Neutrophil (primary cell): ENCODE data around the gene SAE1.

Experiments used
- H3K27ac ChIP-seq: fragments of 200-600 bp; sonication (generic); 2 replicates; pipeline ENCODE4 v1.5.1; 2016; ENCODE audit warnings: mild to moderate bottlenecking, moderate library complexity
- H3K27me3 ChIP-seq: fragments of 200-600 bp; sonication (generic); 2 replicates; pipeline ENCODE4 v1.6.0; 2016; ENCODE audit warnings: mild to moderate bottlenecking
- H3K36me3 ChIP-seq: fragments of 200-600 bp; sonication (generic); 2 replicates; pipeline ENCODE4 v1.5.1; 2017
- H3K4me1 ChIP-seq, 2 experiments: fragments of 200-600 bp in 1 of 2; sonication (generic) in 1 of 2; 1 replicate in 1 of 2; 2 replicates in 1 of 2; pipeline versions ENCODE4 v1.5.1 to v1.6.1; 2013 to 2016; ENCODE audit warnings: low read depth in 1 of 2, low read length in 1 of 2, mild to moderate bottlenecking in 1 of 2, moderate library complexity in 1 of 2; ENCODE audit not compliant: control insufficient read depth in 1 of 2, insufficient read depth in 1 of 2
- H3K4me3 ChIP-seq, 2 experiments: fragments of 200-600 bp in 1 of 2; sonication (generic) in 1 of 2; 1 replicate in 1 of 2; 2 replicates in 1 of 2; pipeline ENCODE4 v1.5.1; 2013 to 2016; ENCODE audit warnings: low read depth in 1 of 2, low read length in 1 of 2, mild to moderate bottlenecking in 1 of 2, moderate library complexity in 1 of 2
- H3K9me3 ChIP-seq: fragments of 200-600 bp; sonication (generic); 2 replicates; pipeline ENCODE4 v1.5.1; 2016
- CTCF ChIP-seq: fragments of 200-600 bp; sonication (generic); IDR thresholded peaks from 2 replicates; pipeline ENCODE4 v1.5.1; 2016; ENCODE audit warnings: antibody characterized with exemption

SAE1 gene

GRCh38 chr19:47113850-47114651 is 16.6 kb upstream of the SAE1 start:
- Histone ChIP-seq H3K9me3 (no peaks in the 10 kb centered on the region), H3K4me1 (peaks cover 18 to 23% of the 10 kb centered on the region in 2 experiments), H3K27me3 (no peaks in the 10 kb centered on the region), H3K36me3 (no peaks in the 10 kb centered on the region), H3K4me3 (peak overlapping the region; percentile 96 to 99), H3K27ac (peak overlapping the region; percentile 100)
- TF ChIP-seq CTCF: no peak

DNA sequence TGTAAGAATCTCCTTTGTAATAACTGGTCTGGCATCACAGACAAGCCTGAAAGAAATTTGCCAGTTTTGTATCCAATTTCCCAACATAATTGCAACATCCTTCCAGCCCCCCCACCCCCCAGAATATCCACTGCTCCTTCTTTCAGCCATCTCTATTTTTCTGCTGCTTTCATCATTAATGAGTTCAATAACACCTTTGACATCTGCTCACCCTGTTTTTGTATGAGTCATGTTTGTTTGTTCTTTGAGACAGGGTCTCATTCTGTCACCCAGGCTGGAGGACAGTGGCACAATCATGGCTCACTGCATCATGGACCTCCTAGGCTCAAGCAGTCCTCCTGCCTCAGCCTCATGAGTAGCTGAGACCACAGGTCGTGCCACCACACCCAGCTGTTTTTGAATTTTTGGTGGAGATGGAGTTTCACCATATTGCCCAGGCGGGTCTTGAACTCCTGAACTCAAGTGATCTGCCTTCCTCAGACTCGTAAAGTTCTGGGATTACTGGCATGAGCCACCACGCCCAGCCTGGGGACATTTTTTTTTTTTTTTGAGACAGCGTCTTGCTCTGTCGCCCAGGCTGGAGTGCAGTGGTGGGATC is 10.1 kb upstream of the SAE1 start:
- TF ChIP-seq CTCF: no peak

GRCh38 chr19:47122359-47123335 is 8.0 kb upstream of the SAE1 start:
- H3K9me3 ChIP-seq: no peaks in the 10 kb centered on the region
- no peak overlapping the region for H3K4me3 ChIP-seq
- H3K4me1 ChIP-seq: no peaks in the 10 kb centered on the region
- no peak overlapping the region for H3K27ac ChIP-seq
- H3K27me3 ChIP-seq: no peaks in the 10 kb centered on the region
- no peaks in the 10 kb centered on the region for H3K36me3 ChIP-seq
- no peak for TF ChIP-seq CTCF

More for the DNA sequence above, 10.1 kb upstream of the SAE1 start:
- Histone ChIP-seq H3K4me1 (no peaks in the 10 kb centered on the region), H3K27me3 (no peaks in the 10 kb centered on the region), H3K4me3 (no peak overlapping the region), H3K27ac (no peak overlapping the region), H3K9me3 (no peaks in the 10 kb centered on the region), H3K36me3 (no peaks in the 10 kb centered on the region)

- no peaks in the 10 kb centered on the region for H3K27me3 ChIP-seq
- no peaks in the 10 kb centered on the region for H3K36me3 ChIP-seq
- no peak for TF ChIP-seq CTCF
- H3K9me3 ChIP-seq: no peaks in the 10 kb centered on the region
- no peaks in the 10 kb centered on the region for H3K4me1 ChIP-seq
- H3K4me3 ChIP-seq: no peak overlapping the region
- H3K27ac ChIP-seq: no peak overlapping the region
Measured at GRCh38 chr19:47123406-47123805, 7.2 kb upstream of the SAE1 start.

- no peaks in the 10 kb centered on the region for H3K9me3 ChIP-seq
- no peaks in the 10 kb centered on the region for H3K36me3 ChIP-seq
- H3K27ac ChIP-seq: no peak overlapping the region
- no peak overlapping the region for H3K4me3 ChIP-seq
- no peaks in the 10 kb centered on the region for H3K27me3 ChIP-seq
- peak; percentile 75 for TF ChIP-seq CTCF
- no peaks in the 10 kb centered on the region for H3K4me1 ChIP-seq
Measured at GRCh38 chr19:47124937-47125668, 5.5 kb upstream of the SAE1 start.
